ENCODE data around the gene PRX. TPM values are rescaled to one million over a fixed set of nuclear protein-coding genes. Genes with fewer than 3 reads are reported as not detected.

PRX gene
- total and polyA plus RNA-seq, 2 of the 4 experiments (the other 2 are of a cell fraction), result 0.90 to 1.7 TPM

DNA sequence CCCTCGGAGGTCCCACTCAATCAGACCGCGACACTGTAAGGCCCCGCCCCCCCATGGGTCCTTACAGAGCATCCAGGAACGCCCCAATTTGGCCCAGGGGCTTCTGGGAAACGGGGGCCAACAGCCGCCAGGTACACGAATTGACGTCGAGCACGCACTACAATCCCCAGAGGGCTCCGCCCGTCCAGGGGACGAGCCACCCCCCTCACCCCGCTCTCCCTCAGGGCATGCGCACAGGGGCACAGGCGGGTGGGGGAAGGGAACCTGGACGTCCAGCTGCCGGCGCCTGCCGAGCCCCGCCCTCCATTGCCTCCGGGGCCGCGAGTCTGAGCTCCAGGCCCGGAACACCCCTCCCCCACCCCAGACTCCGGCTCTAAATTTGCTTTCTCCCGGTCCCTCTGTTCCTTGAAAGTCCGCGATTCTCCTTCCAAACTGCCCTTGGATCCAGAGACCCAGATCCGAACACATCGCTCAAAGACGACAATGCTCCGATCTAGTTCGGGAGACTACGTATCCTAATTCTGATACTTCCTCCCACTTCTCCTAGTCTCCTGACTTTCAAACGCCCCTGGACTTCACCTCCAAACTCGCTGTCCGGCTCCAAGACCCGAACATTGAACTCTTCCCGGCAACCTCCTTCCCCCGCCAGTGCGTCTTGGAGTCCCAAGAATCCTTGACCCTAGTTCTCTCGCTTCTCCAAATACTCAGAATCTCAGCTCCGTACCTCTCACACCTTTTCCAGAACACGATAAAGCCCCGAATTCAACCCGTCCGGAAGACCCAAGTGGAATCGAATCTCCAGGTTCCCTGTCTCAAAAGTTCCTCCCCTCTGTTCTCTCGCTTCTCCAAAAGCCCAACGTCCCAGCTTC, 30.2 kb upstream of the PRX start:
- Histone ChIP-seq H4K5ac (ENCODE audit: low read depth, low read length) (peak overlapping the region; percentile 86), H3K27ac (ENCODE audit: insufficient read depth, low read length) (peak overlapping the region; percentile 95), H3K4me2 (ENCODE audit: low read depth, low read length) (peak overlapping the region; percentile 65), H3K23ac (ENCODE audit: low read depth, low read length) (peak overlapping the region; percentile 99), H2AK9ac (replicated peaks; ENCODE audit: low read depth, low read length, poor library complexity) (peak overlapping the region; percentile 100), H3K9me3 (ENCODE audit: control insufficient read depth, insufficient read depth, low read length) (no peaks in the 10 kb centered on the region), H3K14ac (replicated peaks; ENCODE audit: low read depth, low read length) (peak overlapping the region; percentile 99), H2BK15ac (ENCODE audit: low read depth, low read length) (peak overlapping the region; percentile 78; the same call in 2 of the 3 replicates), H3K56ac (ENCODE audit: extremely low read depth, insufficient read depth, low read length) (peak overlapping the region; percentile 97), H4K91ac (ENCODE audit: insufficient read depth, low read depth, low read length) (peak overlapping the region; percentile 98), H3K4me1 (ENCODE audit: control insufficient read depth, insufficient read depth, low read length) (peaks cover 2% of the 10 kb centered on the region), H3K27me3 (ENCODE audit: control insufficient read depth, insufficient read depth, low read length) (no peaks in the 10 kb centered on the region), H3K9ac (ENCODE audit: low read depth, low read length) (peak overlapping the region; percentile 99), H3K9me1 (ENCODE audit: insufficient read depth, low read length) (no peaks in the 10 kb centered on the region; the same call in 1 of the 2 replicates), H4K20me1 (ENCODE audit: insufficient read depth, low read length) (peaks cover 33% of the 10 kb centered on the region), H2BK120ac (ENCODE audit: low read depth, low read length) (peak overlapping the region; percentile 88), H2BK20ac (ENCODE audit: low read depth, low read length) (peak overlapping the region; percentile 47; the same call in 1 of the 2 replicates), H3K36me3 (ENCODE audit: control insufficient read depth, insufficient read depth, low read length) (peaks cover 23% of the 10 kb centered on the region), H3K4ac (ENCODE audit: low read depth, low read length) (peak overlapping the region; percentile 100), H4K8ac (ENCODE audit: low read depth in 2 of 2, low read length in 2 of 2) (peak overlapping the region; percentile 88 to 97), H2AK5ac (ENCODE audit: low read depth, low read length) (peak overlapping the region; percentile 99), H3K4me3 (ENCODE audit: insufficient read depth, low read depth, low read length) (peak overlapping the region; percentile 70), H2BK5ac (ENCODE audit: low read depth, low read length, poor library complexity, severe bottlenecking) (peak overlapping the region; percentile 91), H2AFZ (replicated peaks; ENCODE audit: low read length, poor library complexity) (peak overlapping the region; percentile 95), H3K18ac (ENCODE audit: low read depth, low read length) (peak overlapping the region; percentile 94), H3K79me1 (ENCODE audit: low read depth in 1 of 2, low read length in 2 of 2) (peaks cover 16 to 44% of the 10 kb centered on the region in 2 experiments; a peak in 3 of 4 replicates)
- intact Hi-C loops (cut with micrococcal nuclease) (loop anchor here (1.0 to 5.0 kb wide), 5 partner anchors 18 to 204 kb away; partner anchors contain the start of genes C19orf47, PLD3 and SERTAD1), in situ Hi-C loops (cut with MboI; ENCODE audit: low sequenced_read_pairs) (no loop called here), dilution Hi-C loops (cut with HindIII; ENCODE audit: low sequenced_read_pairs, unreplicated experiment) (no loop called here)
- BruUV-seq (replicated peaks), result no TSS peak
- WGBS, 2 experiments (ENCODE audit: extremely low coverage in 2 of 2, insufficient read length in 1 of 2), result 0% methylated on average over 29 of the region's 52 CpGs; no CpG with 5 or more reads in 1 of the 2 experiments
- CTCF ChIA-PET, result interaction anchor here (0.7 to 1.3 kb wide), 3 partner anchors 19 to 159 kb away, joined by 3 read pairs; no protein-coding TSS in a partner anchor
- POLR2A ChIA-PET (ENCODE audit: unreplicated experiment), result interaction anchor here (1.0 kb wide), 1 partner anchor 21 kb away, joined by 4 read pairs; the partner anchor contains the start of gene BLVRB
- TF ChIP-seq, protein P1, sequence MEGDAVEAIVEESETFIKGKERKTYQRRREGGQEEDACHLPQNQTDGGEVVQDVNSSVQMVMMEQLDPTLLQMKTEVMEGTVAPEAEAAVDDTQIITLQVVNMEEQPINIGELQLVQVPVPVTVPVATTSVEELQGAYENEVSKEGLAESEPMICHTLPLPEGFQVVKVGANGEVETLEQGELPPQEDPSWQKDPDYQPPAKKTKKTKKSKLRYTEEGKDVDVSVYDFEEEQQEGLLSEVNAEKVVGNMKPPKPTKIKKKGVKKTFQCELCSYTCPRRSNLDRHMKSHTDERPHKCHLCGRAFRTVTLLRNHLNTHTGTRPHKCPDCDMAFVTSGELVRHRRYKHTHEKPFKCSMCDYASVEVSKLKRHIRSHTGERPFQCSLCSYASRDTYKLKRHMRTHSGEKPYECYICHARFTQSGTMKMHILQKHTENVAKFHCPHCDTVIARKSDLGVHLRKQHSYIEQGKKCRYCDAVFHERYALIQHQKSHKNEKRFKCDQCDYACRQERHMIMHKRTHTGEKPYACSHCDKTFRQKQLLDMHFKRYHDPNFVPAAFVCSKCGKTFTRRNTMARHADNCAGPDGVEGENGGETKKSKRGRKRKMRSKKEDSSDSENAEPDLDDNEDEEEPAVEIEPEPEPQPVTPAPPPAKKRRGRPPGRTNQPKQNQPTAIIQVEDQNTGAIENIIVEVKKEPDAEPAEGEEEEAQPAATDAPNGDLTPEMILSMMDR (conservative IDR thresholded peaks at IDR 0.05; ENCODE audit: low read depth, low read length), result no peak
- TF ChIP-seq RAD21 (IDR thresholded peaks at IDR 0.05; ENCODE audit: low read length) (peak; percentile 13; the same call in 1 of the 2 replicates), MXI1 (IDR thresholded peaks at IDR 0.05; ENCODE audit: borderline replicate concordance, low read depth, low read length) (peak; percentile 35; the same call in 1 of the 2 replicates), MAZ (IDR thresholded peaks at IDR 0.05; ENCODE audit: borderline replicate concordance, low read depth, low read length) (peak; percentile 97), SMC3 (IDR thresholded peaks at IDR 0.05; ENCODE audit: low read depth, low read length) (0 out of 2 replicates have a peak, but pooled peaks have one; percentile 7), POLR2A (IDR thresholded peaks at IDR 0.05; ENCODE audit: low read depth, low read length) (peak; percentile 72), NFE2L2 (IDR thresholded peaks at IDR 0.05; ENCODE audit: low read depth, low read length) (no peak), FOS (IDR thresholded peaks at IDR 0.05; ENCODE audit: low read depth, low read length) (0 out of 2 replicates have a peak, but pooled peaks have one; percentile 7), MAFK (IDR thresholded peaks at IDR 0.05; ENCODE audit: low read depth, low read length) (no peak), RCOR1 (IDR thresholded peaks at IDR 0.05; ENCODE audit: insufficient replicate concordance, low read length) (no peak), BHLHE40 (IDR thresholded peaks at IDR 0.05; ENCODE audit: low read depth, low read length) (0 out of 2 replicates have a peak, but pooled peaks have one; percentile 49), USF2 (IDR thresholded peaks at IDR 0.05; ENCODE audit: low read depth, low read length) (peak; percentile 39)
- ATAC-seq (ENCODE audit: low read depth) (peak; percentile 76), DNase-seq (peak; percentile 100)
